Neural cell (in vitro differentiated cells): ENCODE measurements around the gene ADGRB3. TPM values are rescaled to one million over a fixed set of nuclear protein-coding genes. Genes with fewer than 3 reads are reported as not detected.

Experiments
- H2AFZ ChIP-seq: fragments of 200-600, 300-800 bp; sonication (generic), shearing (Covaris generic); 2 replicates; pipeline ENCODE4 v1.6.0; 2014; ENCODE audit warnings: low read depth, mild to moderate bottlenecking, antibody characterized with exemption, low read length, moderate library complexity
- H3F3A ChIP-seq: fragments of 200-600 bp; shearing (Covaris generic); 2 replicates; pipeline ENCODE4 v1.6.1; 2016; ENCODE audit warnings: mild to moderate bottlenecking, moderate library complexity, mixed read lengths, antibody characterized with exemption, low read length; ENCODE audit not compliant: insufficient read depth, poor library complexity, severe bottlenecking
- H3K27ac ChIP-seq: fragments of 200-600, 300-800 bp; sonication (generic), shearing (Covaris generic); 2 replicates; pipeline ENCODE4 v1.5.1; 2014; ENCODE audit warnings: mild to moderate bottlenecking, low read length, moderate library complexity
- H3K27me3 ChIP-seq: fragments of 300-800, 200-600 bp; sonication (generic), shearing (Covaris generic); 2 replicates; pipeline ENCODE4 v1.6.0; 2014; ENCODE audit warnings: mild to moderate bottlenecking, low read depth, low read length, moderate library complexity; ENCODE audit not compliant: insufficient read depth
- H3K36me3 ChIP-seq: fragments of 300-800, 200-600 bp; sonication (generic), shearing (Covaris generic); 2 replicates; pipeline ENCODE4 v1.5.1; 2014; ENCODE audit warnings: mild to moderate bottlenecking, antibody characterized with exemption, low read length, moderate library complexity; ENCODE audit not compliant: insufficient read depth
- H3K4me2 ChIP-seq: fragments of 300-800, 200-600 bp; sonication (generic), shearing (Covaris generic); 2 replicates; pipeline ENCODE4 v1.6.0; 2014; ENCODE audit warnings: mild to moderate bottlenecking, low read length
- H3K4me3 ChIP-seq: fragments of 300-800, 200-600 bp; sonication (generic), shearing (Covaris generic); 2 replicates; pipeline ENCODE4 v1.5.1; 2014; ENCODE audit warnings: mild to moderate bottlenecking, low read length, moderate library complexity
- H3K79me2 ChIP-seq: fragments of 200-600 bp; shearing (Covaris generic); replicated peaks from 2 replicates; pipeline ENCODE4 v1.6.0; 2014; ENCODE audit warnings: mild to moderate bottlenecking, low read length, moderate library complexity; ENCODE audit not compliant: insufficient read depth
- H3K9ac ChIP-seq: fragments of 300-800, 200-600 bp; sonication (generic), shearing (Covaris generic); 2 replicates; pipeline ENCODE4 v1.6.1; 2016; ENCODE audit warnings: mild to moderate bottlenecking, low read length, mixed read lengths
- H3K9me2 ChIP-seq: fragments of 200-600 bp; shearing (Covaris generic); 2 replicates; pipeline ENCODE4 v1.6.1; 2016; ENCODE audit warnings: mild to moderate bottlenecking, low read length, mixed read lengths; ENCODE audit not compliant: insufficient read depth
- H3K9me3 ChIP-seq: fragments of 200-600, 300-800 bp; sonication (generic), shearing (Covaris generic); 2 replicates; pipeline ENCODE4 v1.6.1; 2016; ENCODE audit warnings: mild to moderate bottlenecking, mixed run types, low read length, moderate library complexity, mixed read lengths
- H4K20me1 ChIP-seq: fragments of 200-600 bp; shearing (Covaris generic); 2 replicates; pipeline ENCODE4 v1.6.1; 2016; ENCODE audit warnings: mild to moderate bottlenecking, mixed run types; ENCODE audit not compliant: insufficient read depth
- CTCF ChIP-seq: fragments of 450-650 bp; IDR thresholded peaks from 2 replicates; pipeline ENCODE4 v1.5.1; 2014; ENCODE audit warnings: antibody characterized with exemption, mild to moderate bottlenecking, moderate library complexity; ENCODE audit not compliant: poor library complexity, severe bottlenecking
- EP300 ChIP-seq: fragments of 450-650 bp; conservative IDR thresholded peaks from 2 replicates; pipeline ENCODE4 v1.6.1; 2014; ENCODE audit warnings: antibody characterized with exemption, mild to moderate bottlenecking, moderate library complexity; ENCODE audit not compliant: poor library complexity, severe bottlenecking
- EZH2 ChIP-seq: fragments of 200-600, 300-800 bp; shearing (Covaris generic), sonication (generic); IDR thresholded peaks from 2 replicates; pipeline ENCODE4 v1.6.1; 2014; ENCODE audit warnings: antibody characterized with exemption, low read length, borderline replicate concordance, mild to moderate bottlenecking; ENCODE audit not compliant: insufficient read depth, poor library complexity, severe bottlenecking
- MXI1 ChIP-seq: fragments of 450-650 bp; conservative IDR thresholded peaks from 2 replicates; pipeline ENCODE4 v1.6.1; 2014; ENCODE audit warnings: antibody characterized with exemption, mild to moderate bottlenecking; ENCODE audit not compliant: poor library complexity, severe bottlenecking
- POLR2AphosphoS5 ChIP-seq: IDR thresholded peaks from 2 replicates; pipeline ENCODE4 v1.6.1; 2012
- RAD21 ChIP-seq: fragments of 450-650 bp; conservative IDR thresholded peaks from 2 replicates; pipeline ENCODE4 v1.6.1; 2014; ENCODE audit warnings: antibody characterized with exemption, mild to moderate bottlenecking, moderate library complexity
- REST ChIP-seq: IDR thresholded peaks from 2 replicates; pipeline ENCODE4 v1.6.1; 2012; ENCODE audit warnings: borderline replicate concordance
- SMC3 ChIP-seq: fragments of 450-650 bp; conservative IDR thresholded peaks from 2 replicates; pipeline ENCODE4 v1.6.1; 2014; ENCODE audit warnings: antibody characterized with exemption, mild to moderate bottlenecking, moderate library complexity; ENCODE audit not compliant: poor library complexity
- TAF1 ChIP-seq: IDR thresholded peaks from 2 replicates; pipeline ENCODE4 v1.6.1; 2012; ENCODE audit warnings: low read depth
- polyA plus RNA-seq: library from polyadenylated mRNA; depleted of rRNA; stranded (reverse); fragments of >200 nt; gene quantifications from 2 replicates; pipeline ENCODE4 v1.2.3, GENCODE V29; 2014

ADGRB3 gene
- polyA plus RNA-seq, 1 donor from 2014 or later: 66.5 TPM

GRCh38 chr6:68726992-68727391 is 91.9 kb downstream of the ADGRB3 start:
- H3K27me3 ChIP-seq: no peaks in the 10 kb centered on the region
- no peaks in the 10 kb centered on the region for H4K20me1 ChIP-seq
- H3K9me3 ChIP-seq: no peaks in the 10 kb centered on the region
- no peak overlapping the region for H2AFZ ChIP-seq
- no peak overlapping the region for H3K9ac ChIP-seq
- H3K79me2 ChIP-seq: peaks cover 4% of the 10 kb centered on the region
- TF ChIP-seq EZH2 (no peak), CTCF (no peak), POLR2AphosphoS5 (no peak), REST (no peak), MXI1 (no peak), SMC3 (no peak), TAF1 (no peak)
- H3K9me2 ChIP-seq: no peaks in the 10 kb centered on the region
- H3K36me3 ChIP-seq: no peaks in the 10 kb centered on the region
- no peaks in the 10 kb centered on the region for H3F3A ChIP-seq
- H3K27ac ChIP-seq: no peak overlapping the region
- no peak overlapping the region for H3K4me2 ChIP-seq
- H3K4me3 ChIP-seq: no peak overlapping the region

GRCh38 chr6:68727699-68728098 is 92.6 kb downstream of the ADGRB3 start:
- no peak overlapping the region for H2AFZ ChIP-seq
- H3K4me3 ChIP-seq: no peak overlapping the region
- no peaks in the 10 kb centered on the region for H3K27me3 ChIP-seq
- no peaks in the 10 kb centered on the region for H3K36me3 ChIP-seq
- H3K9ac ChIP-seq: no peak overlapping the region
- peaks cover 4% of the 10 kb centered on the region for H3K79me2 ChIP-seq
- H3K27ac ChIP-seq: no peak overlapping the region
- TF ChIP-seq TAF1: no peak
- TF ChIP-seq EP300: no peak
- TF ChIP-seq CTCF: no peak
- TF ChIP-seq SMC3: no peak
- no peak for TF ChIP-seq EZH2
- TF ChIP-seq MXI1: no peak
- TF ChIP-seq RAD21: no peak
- TF ChIP-seq REST: no peak
- TF ChIP-seq POLR2AphosphoS5: no peak
- H3K9me3 ChIP-seq: no peaks in the 10 kb centered on the region
- H3F3A ChIP-seq: no peaks in the 10 kb centered on the region
- H4K20me1 ChIP-seq: no peaks in the 10 kb centered on the region
- no peak overlapping the region for H3K4me2 ChIP-seq
- H3K9me2 ChIP-seq: no peaks in the 10 kb centered on the region
